Liver (tissue), 9 donors: ENCODE results near the gene ADAM11. TPM values are rescaled to one million over a fixed set of nuclear protein-coding genes. Genes with fewer than 3 reads are reported as not detected.
"Not testable (repeated sequence)": the region's sequence is repeated elsewhere in the genome, so short reads cannot be mapped to it uniquely, and the experiment has no call there.

Source experiments
- DNase-seq: peaks from one replicate; pipeline ENCODE4 v3.0.0-alpha.2; 2017; ENCODE audit warnings: low spot score
- H3K27ac ChIP-seq, 2 donors: one replicate each; pipeline ENCODE4 v1.7.0; 2013; ENCODE audit warnings: inconsistent platforms in 2 of 2, low read length in 2 of 2, control low read depth in 1 of 2, low read depth in 1 of 2, mild to moderate bottlenecking in 1 of 2
- H3K27me3 ChIP-seq, 4 donors: one replicate each; pipeline versions ENCODE4 v1.6.1 to v1.7.0; 2013; ENCODE audit warnings: low read length in 3 of 4, inconsistent platforms in 1 of 4, mild to moderate bottlenecking in 1 of 4, moderate library complexity in 1 of 4; ENCODE audit not compliant: control insufficient read depth in 4 of 4, insufficient read depth in 4 of 4
- H3K36me3 ChIP-seq, 4 donors: one replicate each; pipeline versions ENCODE4 v1.6.1 to v1.7.0; 2013; ENCODE audit warnings: low read length in 3 of 4, mild to moderate bottlenecking in 3 of 4, low read depth in 1 of 4, moderate library complexity in 1 of 4; ENCODE audit not compliant: control insufficient read depth in 4 of 4, insufficient read depth in 3 of 4
- H3K4me1 ChIP-seq, 4 donors: one replicate each; pipeline versions ENCODE4 v1.6.1 to v1.7.0; 2013; ENCODE audit warnings: low read length in 3 of 4, mild to moderate bottlenecking in 3 of 4, moderate library complexity in 1 of 4; ENCODE audit not compliant: control insufficient read depth in 4 of 4, insufficient read depth in 4 of 4
- H3K4me3 ChIP-seq, 3 donors: one replicate each; pipeline versions ENCODE4 v1.6.1 to v1.7.0; 2013; ENCODE audit warnings: low read length in 3 of 3, control low read depth in 1 of 3, low read depth in 1 of 3, mild to moderate bottlenecking in 1 of 3
- H3K9ac ChIP-seq, 2 donors: one replicate each; pipeline ENCODE4 v1.7.0; 2013; ENCODE audit warnings: low read length in 2 of 2, mild to moderate bottlenecking in 2 of 2, moderate library complexity in 2 of 2, control low read depth in 1 of 2, low read depth in 1 of 2
- H3K9me3 ChIP-seq, 4 donors: one replicate each; pipeline versions ENCODE4 v1.6.1 to v1.7.0; 2013; ENCODE audit warnings: low read length in 3 of 4; ENCODE audit not compliant: control insufficient read depth in 4 of 4
- CTCF ChIP-seq: fragments of 150-350 bp; IDR thresholded peaks from 2 replicates; pipeline ENCODE4 v1.5.1; 2017; ENCODE audit warnings: improper control_type of control experiment, low read depth, low read length; ENCODE audit not compliant: missing input control
- EGR1 ChIP-seq, 2 donors: IDR thresholded peaks; 2 replicates each; pipeline ENCODE4 v1.6.1; 2016 to 2018; ENCODE audit warnings: antibody characterized with exemption in 2 of 2, low read depth in 2 of 2
- FOXA1 ChIP-seq: IDR thresholded peaks from 2 replicates; pipeline ENCODE4 v1.6.1; 2016; ENCODE audit warnings: antibody characterized with exemption
- FOXA2 ChIP-seq: IDR thresholded peaks from 2 replicates; pipeline ENCODE4 v1.6.1; 2016; ENCODE audit warnings: antibody characterized with exemption
- HNF4G ChIP-seq: IDR thresholded peaks from 2 replicates; pipeline ENCODE4 v1.6.1; 2016; ENCODE audit warnings: antibody characterized with exemption
- JUND ChIP-seq, 2 donors: IDR thresholded peaks; 2 replicates each; pipeline ENCODE4 v1.6.1; 2016; ENCODE audit warnings: antibody characterized with exemption in 2 of 2
- MAX ChIP-seq: IDR thresholded peaks from 2 replicates; pipeline ENCODE4 v1.6.1; 2016; ENCODE audit warnings: antibody characterized with exemption
- NR2F2 ChIP-seq: IDR thresholded peaks from 2 replicates; pipeline ENCODE4 v1.6.1; 2016; ENCODE audit warnings: antibody characterized with exemption
- RAD21 ChIP-seq, 2 donors: IDR thresholded peaks; 2 replicates each; pipeline ENCODE4 v1.6.1; 2016; ENCODE audit warnings: antibody characterized with exemption in 2 of 2, mild to moderate bottlenecking in 2 of 2
- REST ChIP-seq: IDR thresholded peaks from 2 replicates; pipeline ENCODE4 v1.6.1; 2016; ENCODE audit warnings: antibody characterized with exemption, mild to moderate bottlenecking
- RXRA ChIP-seq, 2 donors: IDR thresholded peaks; 2 replicates each; pipeline ENCODE4 v1.6.1; 2017 to 2018; ENCODE audit warnings: antibody characterized with exemption in 2 of 2, mild to moderate bottlenecking in 1 of 2
- TAF1 ChIP-seq: conservative IDR thresholded peaks from 2 replicates; pipeline ENCODE4 v1.6.1; 2016; ENCODE audit warnings: antibody characterized with exemption, mild to moderate bottlenecking
- YY1 ChIP-seq: IDR thresholded peaks from 2 replicates; pipeline ENCODE4 v1.6.1; 2016; ENCODE audit warnings: antibody characterized with exemption, mild to moderate bottlenecking
- ZBTB33 ChIP-seq: IDR thresholded peaks from 2 replicates; pipeline ENCODE4 v1.6.1; 2016; ENCODE audit warnings: antibody characterized with exemption
- WGBS: extraction: QIAGEN DNeasy Blood & Tissue Kit; methylation state at CpG from one replicate; pipeline ENCODE4 v1.1.7; 2013; 5-methylcytosine and 5-hydroxymethylcytosine counted together
- polyA plus RNA-seq, 2 donors: library from polyadenylated mRNA; stranded (reverse) in 1 of 2; unstranded in 1 of 2; fragments of 200-250 nt in 1 of 2; fragments of >200 nt in 1 of 2; fragmentation: Nextera tagmentation in 1 of 2; extraction: Ambion mirVana in 1 of 2; gene quantifications; one replicate each; pipeline versions ENCODE4 v1.2.1 to v1.2.3, GENCODE V29; 2013 to 2015
- total RNA-seq, 2 donors: library from RNA; depleted of rRNA; stranded (reverse); fragments of >200 nt; gene quantifications; one replicate each; pipeline ENCODE4 v1.2.3, GENCODE V29; 2014
- donor health status: healthy.
- donor health status: healthy.
- donor health status: healthy.
- donor health status: healthy.
- donor health status: healthy.

The ADAM11 gene
- total and polyA plus RNA-seq, 4 donors, result 0.06 to 1.1 (median 0.08) TPM; not detected in 1

GRCh38 chr17:44807817-44808155 is 49.0 kb downstream of the ADAM11 start:
- TF ChIP-seq TAF1, result no peak
- TF ChIP-seq FOXA2, result no peak
- TF ChIP-seq JUND (IDR thresholded peaks at IDR 0.05), result no peak
- TF ChIP-seq YY1, result no peak
- no peak for TF ChIP-seq RAD21 (IDR thresholded peaks at IDR 0.05)
- no peak for TF ChIP-seq HNF4G
- no peak for TF ChIP-seq MAX
- no peak for TF ChIP-seq EGR1 (IDR thresholded peaks at IDR 0.05; ENCODE audit: low read depth in 2 of 2)
- H3K4me1 ChIP-seq, result no peaks in the 10 kb centered on the region
- H3K9ac ChIP-seq, result no peak overlapping the region
- H3K27me3 ChIP-seq, result no peaks in the 10 kb centered on the region
- 80% methylated on average over 3 of the region's 3 CpGs for WGBS
- H3K4me3 ChIP-seq, result no peak overlapping the region
- H3K36me3 ChIP-seq, result no peaks in the 10 kb centered on the region
- no peaks in the 10 kb centered on the region for H3K9me3 ChIP-seq
- no peak overlapping the region for H3K27ac ChIP-seq
- no peak for DNase-seq

GRCh38 chr17:44808156-44808555 is 49.4 kb downstream of the ADAM11 start:
- Histone ChIP-seq H3K27ac (no peak overlapping the region), H3K9ac (no peak overlapping the region), H3K9me3 (no peaks in the 10 kb centered on the region), H3K27me3 (no peaks in the 10 kb centered on the region), H3K36me3 (no peaks in the 10 kb centered on the region), H3K4me3 (no peak overlapping the region), H3K4me1 (no peaks in the 10 kb centered on the region)
- WGBS, result 93% methylated on average over 4 of the region's 4 CpGs
- TF ChIP-seq MAX (no peak), FOXA1 (no peak), REST (no peak), RXRA (IDR thresholded peaks at IDR 0.05) (no peak), ZBTB33 (no peak), TAF1 (no peak), YY1 (no peak), NR2F2 (no peak), CTCF (no peak)
- DNase-seq, result no peak

- H3K4me1 ChIP-seq, H3K27ac ChIP-seq, H3K36me3 ChIP-seq, H3K9ac ChIP-seq, H3K4me3 ChIP-seq, DNase-seq, H3K27me3 ChIP-seq, H3K9me3 ChIP-seq: not testable (repeated sequence)
- 96% methylated on average over 9 of the region's 9 CpGs for WGBS
Observed at GRCh38 chr17:44808656-44809388, 50.0 kb downstream of the ADAM11 start.
